Measurements from ENCODE around the gene RPS6KB2.
A peak's percentile ranks its signal among the peaks of the same experiment; 100 is the strongest.

The RPS6KB2 gene

DNA sequence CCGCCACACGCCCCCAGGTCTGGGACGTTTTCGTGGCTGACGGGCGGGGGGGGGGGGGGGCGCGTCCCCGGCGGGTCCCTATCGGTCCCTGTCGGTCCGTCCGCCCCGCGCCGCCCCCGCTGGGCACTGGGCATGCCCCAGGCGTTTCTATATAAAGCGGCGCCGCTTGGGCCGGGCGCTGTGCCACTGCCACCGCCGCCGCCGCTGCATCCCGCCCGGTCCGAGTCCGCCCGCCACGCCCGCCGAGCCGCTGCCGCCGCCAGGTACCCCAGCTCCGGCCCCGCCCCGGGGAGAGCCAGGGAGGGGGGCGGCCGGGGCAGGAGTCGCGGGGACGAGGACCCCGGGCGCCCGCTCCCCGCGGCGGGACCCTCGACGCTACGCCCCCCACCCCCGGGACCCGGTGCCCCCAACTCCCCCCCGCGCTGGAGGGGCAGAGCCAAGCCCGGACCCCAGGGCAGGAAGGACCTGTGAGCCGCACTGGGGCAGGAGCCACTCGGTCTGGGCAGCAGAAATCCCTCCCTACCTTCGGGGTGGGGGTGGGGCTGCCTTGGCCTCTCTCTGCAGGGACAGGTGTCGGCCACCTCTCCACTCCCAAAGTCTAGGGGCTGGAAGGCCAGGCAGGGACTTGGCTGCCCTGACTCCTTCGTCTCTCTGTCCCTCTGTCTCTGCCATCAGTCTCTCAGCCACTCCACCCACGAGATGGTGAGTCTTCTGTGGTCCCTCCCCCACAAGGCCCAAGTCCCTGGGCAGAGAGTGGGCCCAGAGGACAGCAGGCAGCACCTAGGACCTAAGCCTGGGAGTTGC, 12.6 kb upstream of the RPS6KB2 start, which contains the start of gene CARNS1:
Gene CARNS1 (plus strand): TSS at position 178 of the 804 bp plus-strand sequence. CDS start 522 bp downstream, at position 700.
- no peak within 1 kb of the TSS for H3K27ac ChIP-seq (ENCODE audit: insufficient read depth in 1 of 2, low read depth in 1 of 2, low read length in 2 of 2, poor library complexity in 1 of 2, severe bottlenecking in 2 of 2)
- H3K36me3 ChIP-seq (ENCODE audit: control insufficient read depth in 4 of 4, insufficient read depth in 4 of 4, low read length in 3 of 4) = no peaks in the 10 kb centered on the region
- WGBS (ENCODE audit: insufficient coverage) = 8% methylated on average over 24 of the region's 67 CpGs
- H3K27me3 ChIP-seq (replicated peaks in 2 of 5; ENCODE audit: control insufficient read depth in 4 of 5, insufficient read depth in 5 of 5, low read length in 4 of 5) = no peaks in the 10 kb centered on the region
- DNase-seq = no peak
- peak within 1 kb of the TSS in 5 of 7 experiments; percentile 27 to 77 (median 58) for H3K4me3 ChIP-seq (ENCODE audit: control insufficient read depth in 1 of 7, extremely low read depth in 1 of 7, insufficient read depth in 4 of 7, low read depth in 2 of 7, low read length in 6 of 7)
- no peaks in the 10 kb centered on the region for H3K9me3 ChIP-seq (ENCODE audit: control extremely low read depth in 1 of 5, control insufficient read depth in 4 of 5, insufficient read depth in 2 of 5, low read depth in 1 of 5, low read length in 4 of 5)
- ChIA-PET POLR2A (no interaction called here), CTCF (interaction anchor here (1.0 to 6.4 kb wide), 2 partner anchors 13 to 52 kb away, joined by 3 to 60 read pairs; partner anchors contain the start of genes PPP1CA and TBC1D10C)
- H3K4me1 ChIP-seq (ENCODE audit: control extremely low read depth in 1 of 4, control insufficient read depth in 4 of 4, insufficient read depth in 4 of 4, low read length in 3 of 4) = peaks cover 0 to 89% (median 85%) of the 10 kb centered on the region in 4 experiments

- Histone ChIP-seq H3K36me3 (ENCODE audit: control insufficient read depth in 4 of 4, insufficient read depth in 4 of 4, low read length in 3 of 4) (no peaks in the 10 kb centered on the region), H3K4me1 (ENCODE audit: control extremely low read depth in 1 of 4, control insufficient read depth in 4 of 4, insufficient read depth in 4 of 4, low read length in 3 of 4) (peaks cover 0 to 85% (median 80%) of the 10 kb centered on the region in 4 experiments), H3K27ac (ENCODE audit: insufficient read depth in 1 of 2, low read depth in 1 of 2, low read length in 2 of 2, poor library complexity in 1 of 2, severe bottlenecking in 2 of 2) (no peak overlapping the region), H3K9me3 (ENCODE audit: control extremely low read depth in 1 of 5, control insufficient read depth in 4 of 5, insufficient read depth in 2 of 5, low read depth in 1 of 5, low read length in 4 of 5) (no peaks in the 10 kb centered on the region), H3K27me3 (replicated peaks in 2 of 5; ENCODE audit: control insufficient read depth in 4 of 5, insufficient read depth in 5 of 5, low read length in 4 of 5) (no peaks in the 10 kb centered on the region), H3K4me3 (ENCODE audit: control insufficient read depth in 1 of 7, extremely low read depth in 1 of 7, insufficient read depth in 4 of 7, low read depth in 2 of 7, low read length in 6 of 7) (peak overlapping the region in 1 of 7 experiments; percentile 39)
- ChIA-PET POLR2A (interaction anchor here (2.2 kb wide), 1 partner anchor 15 kb away, joined by 7 read pairs; the partner anchor contains the start of gene PPP1CA), CTCF (interaction anchor here (1.0 to 6.4 kb wide), 4 partner anchors 9 to 51 kb away, joined by 3 to 60 read pairs (median 12); partner anchors contain the start of genes PPP1CA and TBC1D10C)
- peak in 2 of 3 donors; percentile 60 to 64 for DNase-seq
- 48% methylated on average over 14 of the region's 21 CpGs for WGBS (ENCODE audit: insufficient coverage)
Observed at GRCh38 chr11:67416416-67417335, 11.6 kb upstream of the RPS6KB2 start.

- peak overlapping the region in 1 of 7 experiments; percentile 39 for H3K4me3 ChIP-seq (ENCODE audit: control insufficient read depth in 1 of 7, extremely low read depth in 1 of 7, insufficient read depth in 4 of 7, low read depth in 2 of 7, low read length in 6 of 7)
Observed at GRCh38 chr11:67417425-67417824, 10.9 kb upstream of the RPS6KB2 start.

GRCh38 chr11:67418476-67419281, 9.6 kb upstream of the RPS6KB2 start:
- Histone ChIP-seq H3K4me1 (ENCODE audit: control extremely low read depth in 1 of 4, control insufficient read depth in 4 of 4, insufficient read depth in 4 of 4, low read length in 3 of 4) (peaks cover 0 to 69% (median 64%) of the 10 kb centered on the region in 4 experiments), H3K27me3 (replicated peaks in 2 of 5; ENCODE audit: control insufficient read depth in 4 of 5, insufficient read depth in 5 of 5, low read length in 4 of 5) (no peaks in the 10 kb centered on the region), H3K27ac (ENCODE audit: insufficient read depth in 1 of 2, low read depth in 1 of 2, low read length in 2 of 2, poor library complexity in 1 of 2, severe bottlenecking in 2 of 2) (no peak overlapping the region), H3K36me3 (ENCODE audit: control insufficient read depth in 4 of 4, insufficient read depth in 4 of 4, low read length in 3 of 4) (no peaks in the 10 kb centered on the region), H3K9me3 (ENCODE audit: control extremely low read depth in 1 of 5, control insufficient read depth in 4 of 5, insufficient read depth in 2 of 5, low read depth in 1 of 5, low read length in 4 of 5) (no peaks in the 10 kb centered on the region), H3K4me3 (ENCODE audit: control insufficient read depth in 1 of 7, extremely low read depth in 1 of 7, insufficient read depth in 4 of 7, low read depth in 2 of 7, low read length in 6 of 7) (peak overlapping the region in 3 of 7 experiments; percentile 19 to 45 (median 35))
- 17% methylated on average over 24 of the region's 26 CpGs for WGBS (ENCODE audit: insufficient coverage)
- ChIA-PET POLR2A (interaction anchor here (0.5 to 2.7 kb wide), 5 partner anchors 9 to 25 kb away, joined by 3 to 15 read pairs (median 7); partner anchors contain the start of genes PPP1CA, PTPRCAP and TBC1D10C), CTCF (interaction anchor here (1.3 to 6.4 kb wide), 6 partner anchors 11 to 38 kb away, joined by 3 to 60 read pairs (median 4); partner anchors contain the start of genes PPP1CA and TBC1D10C)
- DNase-seq = peak; percentile 73 to 90 (median 87)

More at GRCh38 chr11:67417425-67417824, 10.9 kb upstream of the RPS6KB2 start:
- Histone ChIP-seq H3K9me3 (ENCODE audit: control extremely low read depth in 1 of 5, control insufficient read depth in 4 of 5, insufficient read depth in 2 of 5, low read depth in 1 of 5, low read length in 4 of 5) (no peaks in the 10 kb centered on the region), H3K36me3 (ENCODE audit: control insufficient read depth in 4 of 4, insufficient read depth in 4 of 4, low read length in 3 of 4) (no peaks in the 10 kb centered on the region), H3K27ac (ENCODE audit: insufficient read depth in 1 of 2, low read depth in 1 of 2, low read length in 2 of 2, poor library complexity in 1 of 2, severe bottlenecking in 2 of 2) (no peak overlapping the region), H3K4me1 (ENCODE audit: control extremely low read depth in 1 of 4, control insufficient read depth in 4 of 4, insufficient read depth in 4 of 4, low read length in 3 of 4) (peaks cover 0 to 77% (median 73%) of the 10 kb centered on the region in 4 experiments), H3K27me3 (replicated peaks in 2 of 5; ENCODE audit: control insufficient read depth in 4 of 5, insufficient read depth in 5 of 5, low read length in 4 of 5) (no peaks in the 10 kb centered on the region)
- 88% methylated on average over 11 of the region's 12 CpGs for WGBS (ENCODE audit: insufficient coverage)
- CTCF ChIA-PET = interaction anchor here (1.2 to 6.4 kb wide), 4 partner anchors 9 to 28 kb away, joined by 3 to 60 read pairs (median 13); partner anchors contain the start of genes PPP1CA and TBC1D10C
- no peak for DNase-seq
- POLR2A ChIA-PET = interaction anchor here (2.2 to 2.7 kb wide), 2 partner anchors 8 to 16 kb away, joined by 7 to 15 read pairs; partner anchors contain the start of gene PPP1CA

DNA sequence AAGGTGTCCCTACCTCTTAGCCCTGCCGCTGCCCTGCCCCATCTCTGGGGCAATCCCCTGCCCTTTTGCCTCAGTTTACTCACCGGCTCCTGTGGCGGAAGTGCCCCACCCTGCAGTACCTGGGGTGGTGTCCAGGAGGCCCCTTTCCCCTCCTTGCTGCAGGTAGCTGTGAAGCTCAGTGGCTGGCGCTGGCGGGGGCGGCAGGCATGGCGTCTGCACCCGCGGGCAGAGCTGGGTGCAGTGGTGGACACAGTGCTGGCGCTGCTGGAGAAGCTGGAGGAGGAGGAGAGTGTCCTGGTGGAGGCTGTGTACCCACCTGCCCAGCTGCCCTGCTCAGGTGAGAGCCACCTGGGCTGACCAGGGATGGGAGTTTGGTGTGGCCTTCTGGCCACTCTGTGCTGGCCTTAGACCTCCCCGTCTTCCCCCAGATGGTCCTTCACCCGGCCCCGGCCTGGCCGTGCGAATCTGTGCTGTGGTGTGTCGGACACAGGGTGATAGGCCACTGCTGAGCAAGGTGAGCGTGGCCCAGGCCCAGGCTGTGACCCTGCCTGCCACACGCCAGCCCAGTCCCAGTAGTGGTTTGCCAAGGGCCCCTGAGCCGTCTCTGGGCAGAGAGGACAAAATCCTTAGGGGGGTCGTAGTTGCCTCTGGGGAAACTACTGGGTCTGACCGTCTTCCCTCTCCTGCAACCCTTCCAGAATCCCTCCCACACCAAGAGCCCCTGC, 8.8 kb upstream of the RPS6KB2 start:
- peak overlapping the region in 3 of 7 experiments; percentile 35 to 64 (median 36) for H3K4me3 ChIP-seq (ENCODE audit: control insufficient read depth in 1 of 7, extremely low read depth in 1 of 7, insufficient read depth in 4 of 7, low read depth in 2 of 7, low read length in 6 of 7)
- DNase-seq = no peak
- H3K27ac ChIP-seq (ENCODE audit: insufficient read depth in 1 of 2, low read depth in 1 of 2, low read length in 2 of 2, poor library complexity in 1 of 2, severe bottlenecking in 2 of 2) = no peak overlapping the region
- ChIA-PET POLR2A (interaction anchor here (0.9 to 2.7 kb wide), 5 partner anchors 10 to 23 kb away, joined by 3 to 15 read pairs (median 7); partner anchors contain the start of genes PPP1CA, PTPRCAP and TBC1D10C), CTCF (interaction anchor here (1.2 to 6.4 kb wide), 8 partner anchors 11 to 68 kb away, joined by 3 to 60 read pairs (median 5); partner anchors contain the start of genes PPP1CA, PTPRCAP and TBC1D10C)
- 92% methylated on average over 16 of the region's 21 CpGs for WGBS (ENCODE audit: insufficient coverage)
- H3K9me3 ChIP-seq (ENCODE audit: control extremely low read depth in 1 of 5, control insufficient read depth in 4 of 5, insufficient read depth in 2 of 5, low read depth in 1 of 5, low read length in 4 of 5) = no peaks in the 10 kb centered on the region
- H3K4me1 ChIP-seq (ENCODE audit: control extremely low read depth in 1 of 4, control insufficient read depth in 4 of 4, insufficient read depth in 4 of 4, low read length in 3 of 4) = peaks cover 0 to 76% (median 64%) of the 10 kb centered on the region in 4 experiments
- no peaks in the 10 kb centered on the region for H3K36me3 ChIP-seq (ENCODE audit: control insufficient read depth in 4 of 4, insufficient read depth in 4 of 4, low read length in 3 of 4)
- H3K27me3 ChIP-seq (replicated peaks in 2 of 5; ENCODE audit: control insufficient read depth in 4 of 5, insufficient read depth in 5 of 5, low read length in 4 of 5) = no peaks in the 10 kb centered on the region

Data from common myeloid progenitor, CD34-positive (primary cell).